ENCODE results near the gene RNF212B.

The RNF212B gene

DNA sequence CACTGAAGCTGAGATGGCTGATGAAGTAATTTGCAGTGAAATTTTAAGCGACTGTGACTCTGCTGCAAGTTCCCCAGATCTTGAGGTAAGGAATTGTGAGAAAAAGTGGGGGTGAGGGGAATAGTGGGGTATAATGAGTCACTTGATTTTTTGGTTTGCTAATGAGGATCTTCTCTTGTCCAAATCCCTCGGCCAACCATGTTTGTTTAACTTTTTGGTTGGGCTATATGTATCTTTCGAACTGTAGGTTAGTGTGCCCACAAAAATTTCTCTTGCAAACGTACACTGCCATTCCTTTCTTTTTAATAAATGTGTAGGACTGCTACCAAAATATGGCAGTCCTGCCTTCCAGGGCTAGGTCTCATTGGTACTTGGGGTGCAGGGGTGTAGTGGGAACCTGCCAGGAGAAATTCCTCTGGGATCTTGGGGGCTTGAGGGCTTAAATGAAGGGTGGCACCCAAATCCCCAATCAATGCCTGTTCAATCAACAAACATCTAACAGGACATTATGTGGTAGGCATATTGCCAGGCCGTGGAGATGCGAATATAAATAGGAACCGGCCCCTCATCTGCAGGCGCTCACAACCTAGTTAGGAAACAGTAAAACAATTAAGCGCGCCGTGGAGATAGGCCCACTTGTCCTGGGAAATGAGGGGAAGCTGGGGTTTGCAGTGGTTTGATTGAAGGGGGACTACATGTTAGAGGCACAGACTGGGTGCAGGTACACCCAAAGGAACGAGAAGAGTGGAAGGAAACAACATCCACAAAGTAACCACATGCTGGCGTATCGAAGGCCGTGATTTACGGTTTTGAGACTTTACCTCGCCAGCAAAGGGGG, 82.2 kb downstream of the RNF212B start (continued):
- TF ChIP-seq ZNF335 (tag by site-specific recombination; conservative IDR thresholded peaks at IDR 0.05), result peak; percentile 41; the same call in 1 of the 2 replicates

DNA sequence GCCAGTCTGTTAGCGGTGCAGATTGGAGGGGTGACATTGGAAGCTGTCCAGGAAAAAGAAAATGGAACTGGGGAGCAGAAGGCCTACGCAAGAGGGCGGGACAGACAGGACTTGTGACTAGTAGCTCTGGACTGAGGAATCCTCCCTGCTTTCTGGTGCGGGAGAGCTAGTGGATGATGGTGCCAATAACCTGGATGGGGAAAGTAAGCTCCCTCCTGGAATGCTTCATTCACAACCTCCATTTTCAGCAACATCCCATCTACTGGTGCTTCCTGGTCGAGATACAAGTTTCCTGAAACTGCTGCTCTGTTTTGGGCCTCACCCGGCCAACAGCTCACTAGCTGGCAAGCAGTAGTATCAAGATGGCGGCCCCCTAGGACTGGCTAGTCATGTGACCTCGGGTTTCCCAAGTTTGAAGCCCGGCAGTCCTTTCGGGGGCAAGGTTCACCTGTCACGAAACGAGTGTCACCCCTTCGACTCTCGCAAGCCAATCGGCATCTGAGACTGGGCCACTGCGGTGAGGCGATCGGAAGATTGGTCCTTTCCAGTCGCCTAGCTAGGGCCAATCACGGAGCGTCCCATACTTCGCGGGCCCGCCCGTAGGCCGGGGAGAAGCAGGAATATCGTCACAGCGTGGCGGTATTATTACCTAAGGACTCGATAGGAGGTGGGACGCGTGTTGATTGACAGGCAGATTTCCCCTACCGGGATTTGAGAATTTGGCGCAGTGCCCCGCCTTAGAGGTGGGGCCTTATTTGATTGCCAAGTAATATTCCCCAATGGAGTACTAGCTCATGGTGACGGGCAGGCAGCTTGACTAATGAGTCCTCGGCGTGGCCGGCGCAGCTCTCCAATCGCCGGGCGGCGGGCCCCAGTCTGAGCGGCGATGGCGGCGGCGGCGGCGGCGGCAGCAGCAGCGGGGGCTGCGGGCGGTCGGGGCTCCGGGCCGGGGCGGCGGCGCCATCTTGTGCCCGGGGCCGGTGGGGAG, 83.1 kb downstream of the RNF212B start, which contains the start of gene PABPN1:
Gene PABPN1, plus strand, starts transcription at position 874 of the 988 bp plus-strand sequence. Its CDS starts 13 bp downstream, at position 887.
- peaks cover 28 to 41% of the 10 kb centered on the region in 2 experiments for H3K36me3 ChIP-seq (ENCODE audit: control insufficient read depth in 2 of 2, insufficient read depth in 1 of 2, low read length in 2 of 2)
- ChIA-PET POLR2A (interaction anchor here (0.5 to 7.9 kb wide), 26 partner anchors 8 to 868 kb away, joined by 3 to 170 read pairs (median 4); partner anchors contain the start of genes ACIN1, BCL2L2, C14orf119 and DCAF11), CTCF (interaction anchor here (0.6 to 2.5 kb wide), 13 partner anchors 13 to 311 kb away, joined by 3 to 14 read pairs (median 4); no protein-coding TSS in a partner anchor)
- H3K4me1 ChIP-seq (ENCODE audit: control insufficient read depth, insufficient read depth, low read length), result peaks cover 15% of the 10 kb centered on the region
- peak within 1 kb of the TSS; percentile 97 for H3K4me3 ChIP-seq (ENCODE audit: low read depth, low read length)
- peak within 1 kb of the TSS; percentile 92 for H3K27ac ChIP-seq (ENCODE audit: extremely low read depth, low read depth, low read length)
- no peaks in the 10 kb centered on the region for H3K9me3 ChIP-seq (ENCODE audit: control insufficient read depth, insufficient read depth, low read depth, low read length)
- TF ChIP-seq ZNF391 (tag by site-specific recombination; IDR thresholded peaks at IDR 0.05; ENCODE audit: borderline replicate concordance, low read depth) (peak; percentile 52; the same call in 1 of the 2 replicates), ZNF394 (tag by site-specific recombination; IDR thresholded peaks at IDR 0.05; ENCODE audit: borderline replicate concordance) (0 out of 2 replicates have a peak, but pooled peaks have one; percentile 19), ZBTB8A (tag by site-specific recombination; IDR thresholded peaks at IDR 0.05) (peak; percentile 79), ZIC2 (tag by site-specific recombination; IDR thresholded peaks at IDR 0.05) (no peak), ZNF354C (tag by site-specific recombination; IDR thresholded peaks at IDR 0.05; ENCODE audit: borderline replicate concordance, low read depth) (no peak), YY1 (tag by site-specific recombination; IDR thresholded peaks at IDR 0.05) (peak; percentile 83), ZNF266 (tag by site-specific recombination; IDR thresholded peaks at IDR 0.05; ENCODE audit: low read depth) (peak; percentile 79; the same call in 1 of the 2 replicates), ZNF792 (tag by site-specific recombination; IDR thresholded peaks at IDR 0.05) (no peak), GLI4 (tag by site-specific recombination; IDR thresholded peaks at IDR 0.05) (no peak), ZNF555 (tag by site-specific recombination; conservative IDR thresholded peaks at IDR 0.05) (no peak), ZNF426 (tag by site-specific recombination; IDR thresholded peaks at IDR 0.05) (no peak), ZNF416 (tag by site-specific recombination; IDR thresholded peaks at IDR 0.05) (no peak), SP7 (tag by site-specific recombination; IDR thresholded peaks at IDR 0.05) (peak; percentile 60), WT1 (tag by site-specific recombination; IDR thresholded peaks at IDR 0.05) (peak; percentile 36; the same call in 1 of the 2 replicates)
- TF ChIP-seq, protein P1, sequence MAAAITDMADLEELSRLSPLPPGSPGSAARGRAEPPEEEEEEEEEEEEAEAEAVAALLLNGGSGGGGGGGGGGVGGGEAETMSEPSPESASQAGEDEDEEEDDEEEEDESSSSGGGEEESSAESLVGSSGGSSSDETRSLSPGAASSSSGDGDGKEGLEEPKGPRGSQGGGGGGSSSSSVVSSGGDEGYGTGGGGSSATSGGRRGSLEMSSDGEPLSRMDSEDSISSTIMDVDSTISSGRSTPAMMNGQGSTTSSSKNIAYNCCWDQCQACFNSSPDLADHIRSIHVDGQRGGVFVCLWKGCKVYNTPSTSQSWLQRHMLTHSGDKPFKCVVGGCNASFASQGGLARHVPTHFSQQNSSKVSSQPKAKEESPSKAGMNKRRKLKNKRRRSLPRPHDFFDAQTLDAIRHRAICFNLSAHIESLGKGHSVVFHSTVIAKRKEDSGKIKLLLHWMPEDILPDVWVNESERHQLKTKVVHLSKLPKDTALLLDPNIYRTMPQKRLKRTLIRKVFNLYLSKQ (tag by site-specific recombination; IDR thresholded peaks at IDR 0.05; ENCODE audit: borderline replicate concordance), result no peak
- TF ChIP-seq, protein P2, sequence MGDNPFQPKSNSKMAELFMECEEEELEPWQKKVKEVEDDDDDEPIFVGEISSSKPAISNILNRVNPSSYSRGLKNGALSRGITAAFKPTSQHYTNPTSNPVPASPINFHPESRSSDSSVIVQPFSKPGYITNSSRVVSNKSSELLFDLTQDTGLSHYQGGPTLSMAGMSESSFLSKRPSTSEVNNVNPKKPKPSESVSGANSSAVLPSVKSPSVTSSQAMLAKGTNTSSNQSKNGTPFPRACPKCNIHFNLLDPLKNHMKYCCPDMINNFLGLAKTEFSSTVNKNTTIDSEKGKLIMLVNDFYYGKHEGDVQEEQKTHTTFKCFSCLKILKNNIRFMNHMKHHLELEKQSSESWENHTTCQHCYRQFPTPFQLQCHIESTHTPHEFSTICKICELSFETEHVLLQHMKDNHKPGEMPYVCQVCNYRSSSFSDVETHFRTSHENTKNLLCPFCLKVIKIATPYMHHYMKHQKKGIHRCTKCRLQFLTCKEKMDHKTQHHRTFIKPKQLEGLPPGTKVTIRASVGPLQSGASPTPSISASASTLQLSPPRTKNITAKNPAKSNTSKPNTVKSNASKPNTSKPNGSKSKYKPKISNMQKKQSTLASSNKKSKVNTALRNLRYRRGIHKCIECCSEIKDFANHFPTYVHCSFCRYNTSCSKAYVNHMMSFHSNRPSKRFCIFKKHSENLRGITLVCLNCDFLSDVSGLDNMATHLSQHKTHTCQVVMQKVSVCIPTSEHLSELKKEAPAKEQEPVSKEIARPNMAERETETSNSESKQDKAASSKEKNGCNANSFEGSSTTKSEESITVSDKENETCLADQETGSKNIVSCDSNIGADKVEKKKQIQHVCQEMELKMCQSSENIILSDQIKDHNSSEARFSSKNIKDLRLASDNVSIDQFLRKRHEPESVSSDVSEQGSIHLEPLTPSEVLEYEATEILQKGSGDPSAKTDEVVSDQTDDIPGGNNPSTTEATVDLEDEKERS (tag by site-specific recombination; IDR thresholded peaks at IDR 0.05), result no peak
- TF ChIP-seq, protein P3, sequence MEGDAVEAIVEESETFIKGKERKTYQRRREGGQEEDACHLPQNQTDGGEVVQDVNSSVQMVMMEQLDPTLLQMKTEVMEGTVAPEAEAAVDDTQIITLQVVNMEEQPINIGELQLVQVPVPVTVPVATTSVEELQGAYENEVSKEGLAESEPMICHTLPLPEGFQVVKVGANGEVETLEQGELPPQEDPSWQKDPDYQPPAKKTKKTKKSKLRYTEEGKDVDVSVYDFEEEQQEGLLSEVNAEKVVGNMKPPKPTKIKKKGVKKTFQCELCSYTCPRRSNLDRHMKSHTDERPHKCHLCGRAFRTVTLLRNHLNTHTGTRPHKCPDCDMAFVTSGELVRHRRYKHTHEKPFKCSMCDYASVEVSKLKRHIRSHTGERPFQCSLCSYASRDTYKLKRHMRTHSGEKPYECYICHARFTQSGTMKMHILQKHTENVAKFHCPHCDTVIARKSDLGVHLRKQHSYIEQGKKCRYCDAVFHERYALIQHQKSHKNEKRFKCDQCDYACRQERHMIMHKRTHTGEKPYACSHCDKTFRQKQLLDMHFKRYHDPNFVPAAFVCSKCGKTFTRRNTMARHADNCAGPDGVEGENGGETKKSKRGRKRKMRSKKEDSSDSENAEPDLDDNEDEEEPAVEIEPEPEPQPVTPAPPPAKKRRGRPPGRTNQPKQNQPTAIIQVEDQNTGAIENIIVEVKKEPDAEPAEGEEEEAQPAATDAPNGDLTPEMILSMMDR (tag by site-specific recombination; IDR thresholded peaks at IDR 0.05), result no peak
- TF ChIP-seq, protein P4, sequence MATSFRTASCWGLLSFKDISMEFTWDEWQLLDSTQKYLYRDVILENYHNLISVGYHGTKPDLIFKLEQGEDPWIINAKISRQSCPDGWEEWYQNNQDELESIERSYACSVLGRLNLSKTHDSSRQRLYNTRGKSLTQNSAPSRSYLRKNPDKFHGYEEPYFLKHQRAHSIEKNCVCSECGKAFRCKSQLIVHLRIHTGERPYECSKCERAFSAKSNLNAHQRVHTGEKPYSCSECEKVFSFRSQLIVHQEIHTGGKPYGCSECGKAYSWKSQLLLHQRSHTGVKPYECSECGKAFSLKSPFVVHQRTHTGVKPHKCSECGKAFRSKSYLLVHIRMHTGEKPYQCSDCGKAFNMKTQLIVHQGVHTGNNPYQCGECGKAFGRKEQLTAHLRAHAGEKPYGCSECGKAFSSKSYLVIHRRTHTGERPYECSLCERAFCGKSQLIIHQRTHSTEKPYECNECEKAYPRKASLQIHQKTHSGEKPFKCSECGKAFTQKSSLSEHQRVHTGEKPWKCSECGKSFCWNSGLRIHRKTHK (tag by site-specific recombination; IDR thresholded peaks at IDR 0.05), result no peak
- TF ChIP-seq, protein P5, sequence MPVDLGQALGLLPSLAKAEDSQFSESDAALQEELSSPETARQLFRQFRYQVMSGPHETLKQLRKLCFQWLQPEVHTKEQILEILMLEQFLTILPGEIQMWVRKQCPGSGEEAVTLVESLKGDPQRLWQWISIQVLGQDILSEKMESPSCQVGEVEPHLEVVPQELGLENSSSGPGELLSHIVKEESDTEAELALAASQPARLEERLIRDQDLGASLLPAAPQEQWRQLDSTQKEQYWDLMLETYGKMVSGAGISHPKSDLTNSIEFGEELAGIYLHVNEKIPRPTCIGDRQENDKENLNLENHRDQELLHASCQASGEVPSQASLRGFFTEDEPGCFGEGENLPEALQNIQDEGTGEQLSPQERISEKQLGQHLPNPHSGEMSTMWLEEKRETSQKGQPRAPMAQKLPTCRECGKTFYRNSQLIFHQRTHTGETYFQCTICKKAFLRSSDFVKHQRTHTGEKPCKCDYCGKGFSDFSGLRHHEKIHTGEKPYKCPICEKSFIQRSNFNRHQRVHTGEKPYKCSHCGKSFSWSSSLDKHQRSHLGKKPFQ (tag by site-specific recombination; IDR thresholded peaks at IDR 0.05), result no peak
- TF ChIP-seq, protein P6, sequence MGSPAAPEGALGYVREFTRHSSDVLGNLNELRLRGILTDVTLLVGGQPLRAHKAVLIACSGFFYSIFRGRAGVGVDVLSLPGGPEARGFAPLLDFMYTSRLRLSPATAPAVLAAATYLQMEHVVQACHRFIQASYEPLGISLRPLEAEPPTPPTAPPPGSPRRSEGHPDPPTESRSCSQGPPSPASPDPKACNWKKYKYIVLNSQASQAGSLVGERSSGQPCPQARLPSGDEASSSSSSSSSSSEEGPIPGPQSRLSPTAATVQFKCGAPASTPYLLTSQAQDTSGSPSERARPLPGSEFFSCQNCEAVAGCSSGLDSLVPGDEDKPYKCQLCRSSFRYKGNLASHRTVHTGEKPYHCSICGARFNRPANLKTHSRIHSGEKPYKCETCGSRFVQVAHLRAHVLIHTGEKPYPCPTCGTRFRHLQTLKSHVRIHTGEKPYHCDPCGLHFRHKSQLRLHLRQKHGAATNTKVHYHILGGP (tag by site-specific recombination; IDR thresholded peaks at IDR 0.05), result no peak

Measured in HEK293 (cell line).